Mesothelial cell of epicardium (in vitro differentiated cells): ENCODE data around the gene CD247. TPM values are rescaled to one million over a fixed set of nuclear protein-coding genes. Genes with fewer than 3 reads are reported as not detected.

Source experiments
- DNase-seq, 2 experiments: peaks; one replicate each; pipeline ENCODE4 v3.0.0; 2021; ENCODE audit warnings: low spot score in 2 of 2; ENCODE audit not compliant: unreplicated experiment in 2 of 2
- H3K27ac Mint-ChIP-seq: 2 replicates; pipeline ENCODE4 v1.8.0; 2021; ENCODE audit warnings: mixed read lengths
- H3K27me3 Mint-ChIP-seq: 2 replicates; pipeline ENCODE4 v1.8.0; 2021; ENCODE audit warnings: low read depth, mixed read lengths
- H3K36me3 Mint-ChIP-seq: 2 replicates; pipeline ENCODE4 v1.8.0; 2021; ENCODE audit warnings: mixed read lengths
- H3K4me1 Mint-ChIP-seq: 2 replicates; pipeline ENCODE4 v1.8.0; 2021; ENCODE audit warnings: mixed read lengths
- H3K4me3 Mint-ChIP-seq: 2 replicates; pipeline ENCODE4 v1.8.0; 2021; ENCODE audit warnings: mild to moderate bottlenecking, moderate library complexity, mixed read lengths
- H3K9me3 Mint-ChIP-seq: 2 replicates; pipeline ENCODE4 v1.8.0; 2021; ENCODE audit warnings: mixed read lengths
- CTCF ChIP-seq: fragments of 200-600 bp; sonication (generic); IDR thresholded peaks from one replicate; pipeline ENCODE4 v1.5.0; 2021; ENCODE audit warnings: antibody characterized with exemption; ENCODE audit not compliant: unreplicated experiment
- total RNA-seq: library from RNA; stranded (reverse); gene quantifications from 3 replicates; pipeline ENCODE4 v1.2.1, GENCODE V29; 2021

CD247 gene
- total RNA-seq, 1 donor from 2014 or later, result 0.13 TPM

DNA sequence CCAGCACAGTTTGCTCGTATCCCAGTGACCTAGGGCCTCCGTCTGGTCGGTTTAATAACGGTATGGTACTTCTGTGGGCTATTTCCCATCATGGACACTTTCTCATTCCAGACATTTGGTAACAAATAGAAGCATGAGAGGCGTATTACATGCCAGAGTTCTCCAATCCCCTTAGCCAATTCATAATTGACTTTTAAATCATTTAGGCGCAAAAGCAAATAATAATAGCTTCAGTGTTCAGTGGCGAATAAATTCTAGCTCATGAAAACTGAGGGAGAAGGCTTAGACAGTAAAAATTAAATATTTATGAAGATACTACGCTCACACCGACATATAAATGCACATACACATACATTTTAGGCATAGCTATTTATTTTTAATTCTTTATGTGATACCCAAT lies 50.6 kb downstream of the CD247 start:
- Mint-ChIP-seq H3K27me3 (peaks cover 4% of the 10 kb centered on the region), H3K27ac (no peak overlapping the region), H3K9me3 (no peaks in the 10 kb centered on the region), H3K36me3 (no peaks in the 10 kb centered on the region), H3K4me3 (no peak overlapping the region), H3K4me1 (peaks cover 25% of the 10 kb centered on the region)
- no peak for DNase-seq
- no peak for TF ChIP-seq CTCF

DNA sequence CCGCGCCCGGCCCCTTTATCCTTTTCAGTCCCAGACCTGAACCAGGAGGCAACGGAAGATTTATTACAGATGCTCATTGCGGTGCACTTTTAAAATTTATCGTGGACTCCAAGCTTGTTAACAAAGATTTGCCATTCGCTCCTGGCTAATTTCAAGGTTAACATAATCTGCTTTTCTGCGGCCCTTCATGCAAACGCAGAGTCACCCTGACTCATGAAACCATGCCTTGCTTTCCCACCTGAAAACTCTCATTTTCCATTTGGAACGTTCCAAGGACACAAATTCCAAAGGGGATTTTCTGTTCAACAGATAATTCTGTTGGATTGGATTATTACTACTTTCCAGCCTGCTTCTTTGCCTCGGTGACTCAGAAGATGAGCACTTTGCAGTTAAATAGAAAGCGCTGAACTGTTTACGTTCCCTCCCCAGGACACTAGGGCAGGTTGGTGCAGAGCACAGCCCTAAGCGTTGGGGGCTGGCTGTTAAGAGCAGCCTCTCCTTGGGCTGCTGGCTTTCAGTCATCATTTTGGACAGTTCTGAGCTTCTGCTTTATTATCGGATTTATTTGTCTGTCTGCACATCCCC lies 51.1 kb downstream of the CD247 start:
- no peak for TF ChIP-seq CTCF
- Mint-ChIP-seq H3K27ac (no peak overlapping the region), H3K4me3 (no peak overlapping the region), H3K36me3 (no peaks in the 10 kb centered on the region), H3K27me3 (peaks cover 5% of the 10 kb centered on the region), H3K9me3 (no peaks in the 10 kb centered on the region), H3K4me1 (peaks cover 25% of the 10 kb centered on the region)
- no peak for DNase-seq

DNA sequence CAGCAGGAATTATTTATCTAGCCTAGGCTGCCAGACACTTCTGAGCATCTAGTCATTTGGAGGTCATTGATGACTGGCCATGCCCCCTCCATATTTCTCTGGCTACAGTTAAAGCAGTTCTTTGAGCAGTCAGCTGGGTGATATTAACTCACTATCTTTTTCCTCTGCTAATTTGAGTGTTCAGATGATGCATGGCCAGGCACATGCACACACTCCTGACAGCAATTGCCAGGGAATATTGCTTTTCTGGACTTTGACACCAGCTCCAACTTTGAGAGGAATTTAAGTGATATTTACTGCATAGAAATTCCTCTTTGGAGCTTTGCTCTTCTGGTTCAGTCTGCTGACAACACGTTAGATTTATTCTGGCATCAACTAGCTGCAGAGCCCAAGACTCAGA lies 52.6 kb downstream of the CD247 start:
- Mint-ChIP-seq H3K36me3 (no peaks in the 10 kb centered on the region), H3K4me1 (peaks cover 25% of the 10 kb centered on the region), H3K9me3 (no peaks in the 10 kb centered on the region), H3K27ac (no peak overlapping the region), H3K4me3 (no peak overlapping the region), H3K27me3 (peaks cover 5% of the 10 kb centered on the region)
- DNase-seq, result no peak
- no peak for TF ChIP-seq CTCF

DNA sequence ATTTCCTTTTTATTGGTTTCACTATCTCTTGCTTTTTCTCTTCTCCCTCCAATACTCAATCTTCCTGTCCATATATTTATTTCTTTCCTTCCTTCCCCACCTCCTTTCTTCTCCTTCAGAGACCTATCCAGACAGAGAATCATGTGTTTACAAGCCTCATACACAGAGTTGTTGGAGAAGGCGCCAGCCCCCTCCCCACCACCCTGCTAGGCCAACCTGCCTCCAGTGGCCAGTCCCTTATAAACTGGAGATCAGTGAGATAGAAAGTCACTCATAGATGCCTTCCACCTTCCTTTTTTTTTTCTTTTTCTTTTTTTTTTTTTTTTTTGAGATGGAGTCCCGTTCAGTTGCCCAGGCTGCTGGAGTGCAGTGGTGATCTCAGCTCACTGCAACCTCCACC lies 53.3 kb downstream of the CD247 start:
- Mint-ChIP-seq H3K4me3 (no peak overlapping the region), H3K36me3 (no peaks in the 10 kb centered on the region), H3K9me3 (no peaks in the 10 kb centered on the region), H3K27me3 (peaks cover 5% of the 10 kb centered on the region), H3K27ac (no peak overlapping the region), H3K4me1 (peaks cover 25% of the 10 kb centered on the region)
- DNase-seq, result no peak
- no peak for TF ChIP-seq CTCF

GRCh38 chr1:167463875-167464575 lies 54.3 kb downstream of the CD247 start:
- peaks cover 25% of the 10 kb centered on the region for H3K4me1 Mint-ChIP-seq
- peaks cover 5% of the 10 kb centered on the region for H3K27me3 Mint-ChIP-seq
- no peak overlapping the region for H3K27ac Mint-ChIP-seq

More at GRCh38 chr1:167463875-167464575, 54.3 kb downstream of the CD247 start:
- no peaks in the 10 kb centered on the region for H3K9me3 Mint-ChIP-seq
- DNase-seq, result no peak
- TF ChIP-seq CTCF, result no peak
- no peaks in the 10 kb centered on the region for H3K36me3 Mint-ChIP-seq
- H3K4me3 Mint-ChIP-seq, result no peak overlapping the region
